Ishikawa (cell line): ENCODE results near the gene RAET1G.

Source experiments
- CEBPB ChIP-seq: IDR thresholded peaks from 2 replicates; pipeline ENCODE4 v1.6.1; 2012
- CREB1 ChIP-seq: IDR thresholded peaks from 2 replicates; pipeline ENCODE4 v1.6.1; 2012; ENCODE audit warnings: low read depth
- EGR1 ChIP-seq: IDR thresholded peaks from 2 replicates; pipeline ENCODE4 v1.6.1; 2012
- EP300 ChIP-seq: IDR thresholded peaks from 2 replicates; pipeline ENCODE4 v1.6.1; 2012; ENCODE audit warnings: borderline replicate concordance
- FOXM1 ChIP-seq: IDR thresholded peaks from 2 replicates; pipeline ENCODE4 v1.6.1; 2012; ENCODE audit warnings: low read depth, borderline replicate concordance
- MAX ChIP-seq: IDR thresholded peaks from 2 replicates; pipeline ENCODE4 v1.6.1; 2012
- NFIC ChIP-seq: IDR thresholded peaks from 2 replicates; pipeline ENCODE4 v1.6.1; 2012
- RAD21 ChIP-seq: IDR thresholded peaks from 2 replicates; pipeline ENCODE4 v1.6.1; 2012; ENCODE audit warnings: low read depth
- REST ChIP-seq: IDR thresholded peaks from 2 replicates; pipeline ENCODE4 v1.6.1; 2012; ENCODE audit warnings: low read depth, mild to moderate bottlenecking
- TAF1 ChIP-seq: IDR thresholded peaks from 2 replicates; pipeline ENCODE4 v1.6.1; 2012; ENCODE audit warnings: low read depth, mild to moderate bottlenecking
- TCF12 ChIP-seq: IDR thresholded peaks from 2 replicates; pipeline ENCODE4 v1.6.1; 2012; ENCODE audit warnings: low read depth
- USF1 ChIP-seq: IDR thresholded peaks from 2 replicates; pipeline ENCODE4 v1.6.1; 2012
- YY1 ChIP-seq: IDR thresholded peaks from 2 replicates; pipeline ENCODE4 v1.6.1; 2012; ENCODE audit warnings: low read depth

GRCh38 chr6:149871182-149871581 lies 51.7 kb downstream of the RAET1G start:
- TF ChIP-seq EP300, result no peak
- no peak for TF ChIP-seq RAD21
- TF ChIP-seq TAF1, result no peak
- TF ChIP-seq CEBPB, result no peak
- TF ChIP-seq MAX, result no peak
- no peak for TF ChIP-seq YY1
- no peak for TF ChIP-seq REST
- no peak for TF ChIP-seq FOXM1
- TF ChIP-seq USF1, result no peak
- TF ChIP-seq NFIC, result no peak
- TF ChIP-seq EGR1, result no peak
- TF ChIP-seq TCF12, result no peak
- no peak for TF ChIP-seq CREB1
